Calu3 (cell line): ENCODE results near the gene HSBP1L1. TPM values are rescaled to one million over a fixed set of nuclear protein-coding genes. Genes with fewer than 3 reads are reported as not detected.

Experiments used
- BruUV-seq: library from RNA; stranded (reverse); fragments of 400-500 nt; replicated peaks from 2 replicates; lab custom pipeline; 2021; lab: Mats Ljungman, UMichigan
- CTCF ChIA-PET: fragments of 300-600 bp; sonication (Branson Sonifier 250); formaldehyde crosslinking; loops from one replicate; lab custom pipeline; 2022; ENCODE audit warnings: antibody characterized with exemption; lab: Charles Lee
- DNase-seq: peaks from one replicate; pipeline ENCODE4 v3.0.0; 2022
- H3K27ac Mint-ChIP-seq: one replicate; pipeline ENCODE4 v1.8.0; 2022; ENCODE audit warnings: mixed read lengths; ENCODE audit not compliant: unreplicated experiment
- H3K27me3 Mint-ChIP-seq: one replicate; pipeline ENCODE4 v1.8.0; 2022; ENCODE audit warnings: mixed read lengths; ENCODE audit not compliant: unreplicated experiment
- H3K36me3 Mint-ChIP-seq: one replicate; pipeline ENCODE4 v1.8.0; 2022; ENCODE audit warnings: mild to moderate bottlenecking, moderate library complexity, mixed read lengths; ENCODE audit not compliant: insufficient read depth, unreplicated experiment
- H3K4me1 Mint-ChIP-seq: one replicate; pipeline ENCODE4 v1.8.0; 2022; ENCODE audit warnings: mild to moderate bottlenecking, low read depth, mixed read lengths; ENCODE audit not compliant: unreplicated experiment
- H3K4me3 Mint-ChIP-seq: one replicate; pipeline ENCODE4 v1.8.0; 2022; ENCODE audit warnings: mild to moderate bottlenecking, low read depth, moderate library complexity, mixed read lengths; ENCODE audit not compliant: unreplicated experiment
- H3K9me3 Mint-ChIP-seq: one replicate; pipeline ENCODE4 v1.8.0; 2022; ENCODE audit warnings: low read depth, mixed read lengths; ENCODE audit not compliant: unreplicated experiment
- intact Hi-C: fragments of 100-400 bp; cut with micrococcal nuclease; formaldehyde crosslinking; loops from one replicate; pipeline ENCODE4 v1.10.0; 2022; ENCODE audit not compliant: unreplicated experiment
- total RNA-seq: library from RNA; stranded (reverse); gene quantifications from 2 replicates; pipeline ENCODE4 v1.2.3, GENCODE V29; 2022
- TF ChIP-seq, protein P1 (sequence below): fragments of 200-600 bp; IDR thresholded peaks from one replicate; pipeline ENCODE4 v1.8.0; 2022; ENCODE audit warnings: antibody characterized with exemption; ENCODE audit not compliant: unreplicated experiment

The HSBP1L1 gene
- total RNA-seq, 1 experiment from 2014 or later = 18.8 TPM

DNA sequence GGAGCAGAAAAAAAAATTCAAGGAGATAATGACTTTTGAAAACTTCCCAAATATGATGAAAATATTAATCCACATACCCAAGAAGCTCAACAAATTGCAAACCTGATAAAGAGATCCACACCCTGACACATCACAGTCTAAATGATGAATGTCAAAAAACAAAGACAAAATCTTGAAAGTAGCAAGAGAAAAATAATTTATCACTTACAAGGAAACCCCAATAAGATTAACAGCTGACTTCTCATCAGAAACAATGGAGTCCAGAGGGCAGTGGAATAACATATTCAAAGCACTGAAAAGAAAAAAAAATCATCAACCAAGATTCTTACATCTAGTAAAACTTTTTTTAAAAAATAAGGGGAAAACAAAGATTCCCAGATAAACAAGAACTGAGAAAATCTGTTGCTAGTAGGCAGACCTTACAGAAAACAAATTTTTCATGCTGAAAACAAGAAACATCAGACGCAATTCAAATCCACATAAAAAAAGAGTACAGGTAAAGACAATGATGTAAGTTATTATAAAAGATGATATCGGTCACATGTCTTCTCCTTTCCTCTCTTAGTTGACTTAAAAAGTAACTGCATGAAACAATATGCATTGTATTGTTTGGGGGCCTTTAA lies 34.3 kb upstream of the HSBP1L1 start:
- Mint-ChIP-seq H3K9me3 (peaks cover 21% of the 10 kb centered on the region), H3K27ac (no peak overlapping the region), H3K4me3 (no peak overlapping the region), H3K4me1 (no peaks in the 10 kb centered on the region), H3K36me3 (peaks cover 9% of the 10 kb centered on the region), H3K27me3 (no peaks in the 10 kb centered on the region)
- CTCF ChIA-PET = no interaction called here
- BruUV-seq = no TSS peak
- no peak for DNase-seq
- TF ChIP-seq, protein P1, sequence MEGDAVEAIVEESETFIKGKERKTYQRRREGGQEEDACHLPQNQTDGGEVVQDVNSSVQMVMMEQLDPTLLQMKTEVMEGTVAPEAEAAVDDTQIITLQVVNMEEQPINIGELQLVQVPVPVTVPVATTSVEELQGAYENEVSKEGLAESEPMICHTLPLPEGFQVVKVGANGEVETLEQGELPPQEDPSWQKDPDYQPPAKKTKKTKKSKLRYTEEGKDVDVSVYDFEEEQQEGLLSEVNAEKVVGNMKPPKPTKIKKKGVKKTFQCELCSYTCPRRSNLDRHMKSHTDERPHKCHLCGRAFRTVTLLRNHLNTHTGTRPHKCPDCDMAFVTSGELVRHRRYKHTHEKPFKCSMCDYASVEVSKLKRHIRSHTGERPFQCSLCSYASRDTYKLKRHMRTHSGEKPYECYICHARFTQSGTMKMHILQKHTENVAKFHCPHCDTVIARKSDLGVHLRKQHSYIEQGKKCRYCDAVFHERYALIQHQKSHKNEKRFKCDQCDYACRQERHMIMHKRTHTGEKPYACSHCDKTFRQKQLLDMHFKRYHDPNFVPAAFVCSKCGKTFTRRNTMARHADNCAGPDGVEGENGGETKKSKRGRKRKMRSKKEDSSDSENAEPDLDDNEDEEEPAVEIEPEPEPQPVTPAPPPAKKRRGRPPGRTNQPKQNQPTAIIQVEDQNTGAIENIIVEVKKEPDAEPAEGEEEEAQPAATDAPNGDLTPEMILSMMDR = no peak
- intact Hi-C loops = no loop called here

- intact Hi-C loops = no loop called here
- TF ChIP-seq, protein P1 = no peak
These were observed 33.0 kb upstream of the HSBP1L1 start for GRCh38 chr18:79931475-79931874.

GRCh38 chr18:79932907-79933306 lies 31.5 kb upstream of the HSBP1L1 start:
- intact Hi-C loops = no loop called here
- TF ChIP-seq, protein P1 = no peak
- H3K36me3 Mint-ChIP-seq = peaks cover 13% of the 10 kb centered on the region
- no peak for DNase-seq
- H3K9me3 Mint-ChIP-seq = peaks cover 21% of the 10 kb centered on the region
- no peaks in the 10 kb centered on the region for H3K4me1 Mint-ChIP-seq
- H3K4me3 Mint-ChIP-seq = no peak overlapping the region
- H3K27ac Mint-ChIP-seq = no peak overlapping the region
- CTCF ChIA-PET = no interaction called here
- no TSS peak for BruUV-seq
- no peaks in the 10 kb centered on the region for H3K27me3 Mint-ChIP-seq

More at GRCh38 chr18:79931475-79931874, 33.0 kb upstream of the HSBP1L1 start:
- Mint-ChIP-seq H3K9me3 (peaks cover 21% of the 10 kb centered on the region), H3K27ac (no peak overlapping the region), H3K27me3 (no peaks in the 10 kb centered on the region), H3K36me3 (peaks cover 9% of the 10 kb centered on the region), H3K4me1 (no peaks in the 10 kb centered on the region), H3K4me3 (no peak overlapping the region)
- CTCF ChIA-PET = no interaction called here
- BruUV-seq = no TSS peak
- no peak for DNase-seq

DNA sequence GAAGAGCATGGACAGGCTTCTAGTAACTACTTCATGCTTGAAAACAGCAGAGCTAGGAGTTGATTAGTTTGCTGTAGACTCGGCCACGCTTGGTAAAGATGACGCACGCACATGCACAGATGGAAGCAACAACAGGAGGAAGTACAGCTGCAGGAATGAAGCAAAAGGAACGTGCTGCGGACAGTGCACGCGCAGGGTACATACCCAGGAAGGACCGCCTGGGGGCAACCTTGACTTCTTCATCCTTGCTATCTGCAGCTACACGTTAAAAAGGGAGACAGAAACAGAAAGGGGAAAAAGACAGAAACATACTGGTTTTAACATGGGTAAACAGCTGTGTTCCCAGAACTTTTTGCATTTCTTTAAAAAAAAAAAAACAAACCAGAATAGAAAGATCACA lies 30.7 kb upstream of the HSBP1L1 start:
- H3K27me3 Mint-ChIP-seq = no peaks in the 10 kb centered on the region

More for the DNA sequence above, 30.7 kb upstream of the HSBP1L1 start:
- CTCF ChIA-PET = no interaction called here
- Mint-ChIP-seq H3K4me1 (no peaks in the 10 kb centered on the region), H3K27ac (no peak overlapping the region), H3K9me3 (peaks cover 21% of the 10 kb centered on the region), H3K4me3 (no peak overlapping the region), H3K36me3 (peaks cover 17% of the 10 kb centered on the region)
- DNase-seq = no peak
- intact Hi-C loops = no loop called here
- TF ChIP-seq, protein P1 = no peak
- no TSS peak for BruUV-seq
